T47D (cell line): ENCODE data around the gene MAPK8.

ENCODE experiments used
- DNase-seq, 2 experiments: peaks; one replicate each; pipeline versions ENCODE4 v3.0.0 to v3.0.0-alpha.2; 2011 to 2012; ENCODE audit warnings: low read depth in 1 of 2, low spot score in 1 of 2
- JUND ChIP-seq: IDR thresholded peaks from 2 replicates; pipeline ENCODE4 v1.6.1; 2012; ENCODE audit warnings: low read depth
- in situ Hi-C: cut with HindIII; loops from 2 replicates; pipeline ENCODE4 v1.10.0; 2016; ENCODE audit warnings: low sequenced_read_pairs, low pct_unique_long_range_greater_than_20kb

MAPK8 gene

DNA sequence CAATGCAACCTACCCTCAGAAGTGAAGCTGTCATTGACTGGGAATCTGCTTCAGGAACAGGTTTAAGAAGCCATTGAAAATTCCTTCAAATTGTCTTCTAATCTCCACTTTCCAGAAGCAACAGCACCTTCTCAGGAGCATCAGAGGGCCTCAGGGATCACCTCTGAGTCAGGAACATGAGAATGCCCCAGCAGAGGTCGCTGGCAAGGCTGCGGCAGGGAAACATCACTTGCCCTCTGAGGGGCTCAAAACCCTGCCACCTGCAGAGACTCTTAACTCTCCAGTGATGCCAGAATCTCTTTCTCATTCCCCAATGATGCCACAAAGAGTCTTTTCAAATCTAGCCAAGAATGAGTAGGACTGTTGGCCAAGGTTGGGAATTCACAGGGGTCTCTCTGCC, 5.9 kb upstream of the MAPK8 start:
- in situ Hi-C loops = no loop called here
- no peak for TF ChIP-seq JUND
- DNase-seq = no peak

DNA sequence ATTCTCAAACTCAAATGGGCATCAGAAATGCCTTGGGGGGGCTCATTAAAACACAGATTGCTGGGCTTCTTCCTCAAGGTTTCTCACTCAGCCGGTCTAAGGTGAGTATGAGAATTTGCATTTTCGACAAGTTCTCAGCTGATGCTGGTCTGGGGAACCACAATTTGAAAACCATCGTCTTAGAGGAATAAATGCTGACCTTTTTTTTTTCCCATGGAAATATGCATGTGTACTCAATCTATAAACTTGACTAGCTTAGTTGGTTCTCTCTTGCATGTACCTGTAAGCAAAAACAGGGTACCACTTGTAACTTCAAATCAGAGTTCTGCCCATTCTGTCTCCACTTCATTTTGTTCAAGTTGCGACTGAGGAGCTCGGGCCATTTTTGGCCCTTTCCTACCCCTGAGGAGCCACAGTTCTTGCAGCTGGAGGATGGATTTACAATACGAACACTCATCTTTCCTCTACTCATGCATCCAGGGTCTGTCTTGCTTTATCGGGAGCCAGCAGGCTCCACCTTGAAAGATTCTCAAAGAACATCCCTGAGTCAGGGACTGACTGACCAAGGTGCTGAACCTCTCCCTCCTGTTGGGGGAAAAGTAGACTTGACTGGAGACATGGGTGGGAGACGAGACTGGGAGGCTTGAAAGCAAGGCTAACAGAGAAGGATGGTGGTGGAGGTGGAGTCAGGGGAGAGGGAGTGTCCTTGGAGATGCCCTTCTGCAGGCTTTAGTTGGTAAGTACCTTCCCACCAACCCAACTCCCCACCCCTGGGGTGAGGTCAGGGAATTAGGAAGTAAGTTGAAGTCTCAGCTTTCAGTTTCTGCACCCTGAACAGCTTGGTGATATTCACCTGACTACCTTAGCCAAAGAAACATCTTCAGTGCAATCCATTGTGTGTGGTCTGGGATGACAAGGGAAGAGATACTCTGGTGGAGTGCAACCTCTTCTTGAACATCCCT, 3.7 kb upstream of the MAPK8 start:
- in situ Hi-C loops = no loop called here
- no peak for DNase-seq
- no peak for TF ChIP-seq JUND

DNA sequence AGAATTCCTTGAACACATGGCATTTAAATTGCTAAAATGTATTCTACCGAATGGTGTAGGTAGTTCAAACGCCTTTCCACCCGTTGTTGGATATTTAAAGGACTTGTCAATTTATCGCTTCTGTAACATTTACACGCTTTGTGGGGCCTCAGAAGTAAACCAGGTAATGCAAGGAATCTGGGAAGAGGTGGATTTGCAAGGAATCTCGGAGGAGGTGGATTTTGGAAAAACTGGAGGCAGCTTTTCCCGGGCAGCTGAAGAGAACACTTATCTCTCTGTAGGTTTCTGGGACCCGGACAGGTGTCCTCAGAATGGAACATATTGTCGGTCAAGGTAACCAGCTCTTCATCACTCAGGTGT, 592 bp upstream of the MAPK8 start:
- in situ Hi-C loops = no loop called here
- no peak for TF ChIP-seq JUND
- no peak for DNase-seq

DNA sequence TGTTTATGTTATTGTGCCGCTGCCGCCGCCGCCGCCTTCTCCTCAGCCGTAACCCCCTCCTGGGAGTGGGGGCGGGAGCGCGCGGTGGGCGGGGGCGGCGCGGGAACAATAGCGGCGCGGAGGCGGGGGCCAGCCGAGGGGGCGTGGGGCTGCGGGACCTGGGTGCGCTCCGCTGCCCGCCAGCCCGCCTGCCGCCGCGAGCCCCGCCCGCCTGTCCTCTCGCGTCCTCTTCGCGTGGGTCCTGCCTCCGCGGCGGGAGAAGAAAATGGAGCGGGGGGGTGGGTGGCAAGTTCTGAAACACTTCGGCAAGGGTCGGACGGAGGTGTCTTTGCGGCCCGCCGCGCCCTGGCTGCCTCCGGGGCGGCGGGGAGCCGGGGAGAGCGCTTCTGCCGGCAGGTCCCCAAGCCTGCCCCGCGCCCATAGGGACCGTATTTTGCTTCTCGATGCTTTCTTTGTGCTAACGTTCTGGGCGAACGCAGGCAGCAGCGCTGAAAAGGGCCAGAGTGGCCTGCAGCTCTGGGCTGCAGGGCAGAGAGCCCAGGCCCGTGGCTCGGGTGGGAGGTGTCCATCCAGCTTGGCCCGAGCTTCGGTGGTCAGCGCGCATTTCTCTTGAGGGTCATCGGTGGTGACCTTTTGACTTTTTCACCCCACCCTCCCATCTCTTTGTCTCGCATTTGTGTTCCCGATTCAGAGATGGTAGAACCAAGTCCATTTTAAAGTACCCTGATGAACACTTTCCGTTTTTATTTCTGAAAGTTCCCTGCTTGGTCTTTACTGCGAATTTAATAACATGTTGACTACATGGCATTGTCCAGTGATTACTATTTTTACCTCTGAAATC, 613 bp downstream of the MAPK8 start:
- TF ChIP-seq JUND = no peak
- peak; percentile 73 to 76 for DNase-seq
- in situ Hi-C loops = no loop called here

DNA sequence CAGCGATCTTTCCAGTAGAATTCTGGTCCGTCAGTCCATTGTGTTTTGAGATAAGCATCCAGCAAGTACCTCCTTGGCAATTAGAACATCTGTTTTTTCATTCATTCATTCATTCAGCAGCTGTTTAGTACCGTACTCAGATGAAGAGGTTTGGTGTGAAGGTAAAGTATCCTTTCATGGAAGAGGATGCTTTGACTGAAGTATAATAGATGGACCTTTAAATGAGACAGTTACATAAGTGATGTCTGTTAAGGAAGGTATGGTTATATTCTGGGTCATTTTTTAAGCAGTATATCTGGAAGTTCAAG, 1.2 kb downstream of the MAPK8 start:
- in situ Hi-C loops = no loop called here
- DNase-seq = no peak
- no peak for TF ChIP-seq JUND

DNA sequence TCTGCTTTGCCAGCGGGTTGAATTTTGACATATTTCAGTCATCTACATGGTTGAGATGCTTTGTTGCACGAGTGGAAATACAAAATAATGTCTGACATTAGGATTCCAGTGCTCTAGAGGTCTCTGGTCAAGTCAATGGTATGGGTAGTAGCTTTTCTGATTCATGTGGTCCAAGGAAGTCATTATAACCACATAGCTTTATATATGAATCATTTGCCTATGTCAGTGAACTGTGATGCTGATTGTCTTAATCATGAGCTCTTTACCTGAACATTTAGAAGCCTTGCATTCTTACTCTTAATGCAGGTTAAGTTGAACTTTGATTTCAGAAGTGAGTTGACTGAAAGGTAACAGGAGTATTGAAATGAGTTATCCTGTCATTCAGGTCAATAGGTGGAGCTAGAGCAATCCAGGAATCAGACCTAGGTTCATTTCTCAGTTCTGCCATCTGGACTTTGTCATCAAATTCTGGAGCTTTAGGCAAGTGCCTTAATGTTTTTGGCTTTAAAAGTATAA, 3.3 kb downstream of the MAPK8 start:
- peak; percentile 35 to 46 for DNase-seq
- in situ Hi-C loops = no loop called here
- TF ChIP-seq JUND = no peak

DNA sequence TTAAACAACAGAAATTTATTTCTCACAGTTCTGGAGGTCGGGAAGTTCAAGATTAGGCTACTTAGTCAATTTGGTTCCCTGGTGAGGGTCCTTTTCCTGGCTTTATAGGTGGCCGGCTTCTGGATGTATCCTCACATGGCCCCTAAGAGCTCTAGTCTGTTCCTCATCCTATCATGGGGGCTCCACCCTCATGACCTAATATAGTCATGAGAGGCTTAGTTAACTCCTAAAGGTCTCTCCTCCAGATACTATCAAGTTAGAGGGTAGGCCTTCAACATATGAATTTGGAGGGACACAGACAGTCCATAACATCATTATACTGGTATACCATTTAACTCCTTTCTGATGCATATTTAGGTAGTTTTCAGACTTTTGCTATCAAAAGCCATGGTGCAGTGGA, 7.6 kb downstream of the MAPK8 start:
- no peak for DNase-seq
- no peak for TF ChIP-seq JUND
- in situ Hi-C loops = no loop called here

DNA sequence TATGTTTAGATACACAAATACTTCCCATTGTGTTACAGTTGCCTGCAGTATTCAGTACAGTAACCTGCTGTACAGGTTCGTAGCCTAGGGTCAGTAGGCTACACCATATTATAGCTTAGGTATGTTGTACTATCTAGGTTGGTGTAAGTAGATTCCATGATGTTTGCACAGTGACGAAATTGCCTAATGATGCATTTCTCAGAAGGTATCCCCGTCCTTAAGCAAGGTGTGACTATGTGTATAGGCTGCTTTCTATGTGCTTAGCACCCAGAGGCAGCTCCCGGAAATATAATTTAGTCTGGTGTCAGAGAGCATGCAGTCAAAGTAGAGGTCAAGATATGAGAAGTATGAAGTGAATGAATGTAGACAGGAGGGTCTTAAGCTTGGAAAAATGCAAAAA, 9.8 kb downstream of the MAPK8 start:
- DNase-seq = no peak
- in situ Hi-C loops = no loop called here
- no peak for TF ChIP-seq JUND

DNA sequence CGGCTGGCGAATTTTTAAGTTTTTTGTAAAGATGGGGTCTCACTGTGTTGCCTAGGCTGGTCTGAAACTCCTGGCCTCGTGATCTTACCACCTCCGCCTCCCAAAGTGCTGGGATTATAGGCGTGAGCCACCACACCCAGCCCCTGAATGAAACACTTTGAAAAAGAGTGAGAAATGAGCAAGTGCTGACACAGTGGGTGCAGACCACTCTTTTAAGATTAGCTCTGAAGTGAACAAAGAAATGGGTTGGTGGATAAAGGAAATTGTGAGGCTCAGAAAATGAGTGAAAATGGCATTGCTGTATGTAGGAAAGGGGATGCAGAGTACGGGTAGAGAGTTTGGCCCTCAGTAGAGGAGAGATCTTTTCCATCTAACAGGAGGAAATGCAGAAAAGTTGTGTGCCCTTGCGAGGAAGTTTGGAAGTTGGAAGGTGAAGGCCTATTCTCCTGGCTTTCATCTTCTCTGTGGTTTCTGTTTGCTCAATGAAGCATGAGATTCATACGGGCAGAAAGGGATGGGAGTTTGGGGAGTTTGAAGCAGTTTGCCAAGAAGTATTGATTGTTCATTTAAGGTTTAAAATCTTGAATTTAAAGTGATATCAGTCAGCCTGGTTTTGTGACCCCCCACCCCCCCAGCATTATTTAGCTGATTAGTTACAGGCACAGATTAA, 11.0 kb downstream of the MAPK8 start:
- in situ Hi-C loops = no loop called here
- TF ChIP-seq JUND = no peak
- DNase-seq = no peak

DNA sequence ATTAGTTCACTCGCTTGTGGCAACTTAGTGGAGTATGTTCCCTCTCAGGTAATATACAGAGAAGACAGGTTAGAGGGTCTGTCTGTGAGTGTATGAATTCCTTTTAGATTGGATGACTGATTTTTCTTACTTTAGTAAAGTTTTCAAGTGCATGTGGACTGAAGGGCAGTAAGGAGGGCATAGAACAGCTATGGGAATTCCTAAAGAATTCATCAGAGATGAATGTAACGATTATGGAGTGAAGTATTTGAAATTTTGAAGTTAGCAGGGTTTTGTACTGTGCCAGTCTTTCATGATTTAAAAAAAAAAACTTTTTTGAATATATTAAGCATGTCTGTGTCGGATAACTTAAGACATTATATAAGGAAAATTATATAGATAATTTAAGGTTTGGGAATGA, 15.5 kb downstream of the MAPK8 start:
- DNase-seq = no peak
- in situ Hi-C loops = no loop called here
- TF ChIP-seq JUND = no peak

DNA sequence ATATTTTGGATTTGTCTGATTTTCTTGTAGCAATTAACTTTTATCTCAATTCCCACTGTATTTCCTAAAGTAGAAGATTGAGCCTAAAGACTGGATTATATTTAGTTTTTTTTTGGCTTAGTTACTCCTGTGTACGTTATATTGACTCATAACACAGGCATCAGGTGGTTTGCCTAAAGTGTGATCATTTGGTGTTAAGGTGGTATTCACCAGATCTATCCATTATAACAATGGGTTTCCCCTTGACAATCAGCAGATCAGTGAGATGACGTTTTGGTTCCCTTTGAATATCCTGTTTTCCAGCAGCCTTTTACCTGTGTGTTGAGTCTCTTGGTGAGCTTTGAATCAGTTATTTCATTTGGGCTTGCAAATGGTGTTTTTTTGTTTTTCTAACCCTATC, 18.1 kb downstream of the MAPK8 start:
- no peak for TF ChIP-seq JUND
- in situ Hi-C loops = no loop called here
- DNase-seq = no peak

DNA sequence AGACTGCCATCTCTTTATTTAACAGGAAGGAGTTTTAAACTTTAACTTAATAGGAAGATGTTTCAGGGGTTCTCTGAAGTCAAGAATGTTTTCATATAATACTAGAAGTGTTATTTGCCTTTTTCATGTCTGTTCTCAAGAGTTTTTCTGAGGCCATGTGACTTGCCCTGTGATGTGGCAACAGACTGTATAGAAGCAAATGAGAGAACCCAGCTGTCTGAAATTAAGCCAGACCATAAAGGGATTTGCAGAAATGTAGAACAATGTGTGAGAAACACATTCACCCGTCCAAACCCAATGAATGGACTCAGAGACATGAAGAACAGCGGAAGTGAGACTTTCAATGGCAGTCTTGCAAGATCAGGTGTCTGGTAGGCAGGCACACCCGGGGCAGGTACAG, 23.8 kb downstream of the MAPK8 start:
- in situ Hi-C loops = no loop called here
- no peak for TF ChIP-seq JUND
- DNase-seq = no peak

DNA sequence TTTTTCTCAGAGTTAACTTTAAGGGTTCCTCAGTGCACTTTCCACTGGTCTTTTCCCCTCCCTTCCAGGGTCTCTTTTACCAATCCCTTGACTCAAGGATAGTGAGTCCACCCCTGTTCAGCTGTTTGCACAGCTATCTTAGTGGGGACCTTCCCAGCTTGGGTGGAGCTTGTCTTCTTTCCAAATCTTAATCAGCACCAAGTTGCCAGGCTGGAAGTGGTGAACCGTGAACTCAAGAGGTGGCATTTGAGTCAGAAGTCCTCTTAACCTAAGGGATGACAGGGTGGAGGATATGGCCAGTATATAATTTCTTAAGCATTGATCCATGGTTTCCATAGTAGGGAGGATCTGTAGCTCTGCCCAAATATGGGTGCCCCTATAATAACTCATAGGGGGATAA, 25.0 kb downstream of the MAPK8 start:
- in situ Hi-C loops = no loop called here
- no peak for TF ChIP-seq JUND
- DNase-seq = no peak
